Tibial nerve (tissue), 4 donors: ENCODE data around the gene ZNF514.

Experiments
- CTCF ChIP-seq, 5 experiments: fragments of 200-600 bp in 3 of 5; fragments of 450-650 bp in 2 of 5; sonication (generic) in 3 of 5; IDR thresholded peaks; one replicate each; pipeline ENCODE4 v1.5.1; 2016 to 2019; ENCODE audit warnings: antibody characterized with exemption in 5 of 5, mild to moderate bottlenecking in 3 of 5, moderate library complexity in 2 of 5
- EP300 ChIP-seq, 2 donors: sonication (generic); formaldehyde crosslinking; IDR thresholded peaks; one replicate each; pipeline ENCODE4 v1.6.1; 2017; ENCODE audit warnings: antibody characterized with exemption in 2 of 2, mild to moderate bottlenecking in 1 of 2
- POLR2A ChIP-seq, 2 donors: fragments of 450-650 bp; IDR thresholded peaks; one replicate each; pipeline ENCODE4 v1.6.1; 2017; ENCODE audit warnings: antibody characterized with exemption in 2 of 2, mild to moderate bottlenecking in 2 of 2, moderate library complexity in 2 of 2

GRCh38 chr2:95165030-95165370 is 5.4 kb upstream of the ZNF514 start:
- TF ChIP-seq CTCF (IDR thresholded peaks at IDR 0.05): no peak
- no peak for TF ChIP-seq POLR2A (IDR thresholded peaks at IDR 0.05)
- TF ChIP-seq EP300 (IDR thresholded peaks at IDR 0.05): no peak
